Spleen (tissue), 7 donors: ENCODE results near the gene SEMA5A.

Experiments used
- POLR2A ChIP-seq, 3 donors: fragments of 450-650 bp; IDR thresholded peaks; one replicate each; pipeline ENCODE4 v1.5.1; 2017; ENCODE audit warnings: antibody characterized with exemption in 3 of 3, mild to moderate bottlenecking in 1 of 3
- POLR2AphosphoS5 ChIP-seq, 3 donors: sonication (generic); formaldehyde crosslinking; IDR thresholded peaks; one replicate each; pipeline ENCODE4 v1.5.1; 2017; ENCODE audit warnings: antibody characterized with exemption in 3 of 3
- TF ChIP-seq, protein P1 (sequence below), 11 experiments: fragments of 200-600 bp in 7 of 11; fragments of 450-650 bp in 4 of 11; sonication (generic) in 4 of 11; IDR thresholded peaks in 8 of 11; conservative IDR thresholded peaks in 3 of 11; 1 replicate in 7 of 11; 2 replicates in 4 of 11; pipeline versions ENCODE4 v1.4.0 to v1.8.0; 2016 to 2021; ENCODE audit warnings: antibody characterized with exemption in 11 of 11, inconsistent platforms in 4 of 11, mild to moderate bottlenecking in 1 of 11
- donor health status: DM: no; HTN: no; CAD: no; lungs with moderate emphysema.
- donor health status: DM: no; HTN: no; CAD: no.
- donor health status: DM: no; HTN: no; CAD: no.

DNA sequence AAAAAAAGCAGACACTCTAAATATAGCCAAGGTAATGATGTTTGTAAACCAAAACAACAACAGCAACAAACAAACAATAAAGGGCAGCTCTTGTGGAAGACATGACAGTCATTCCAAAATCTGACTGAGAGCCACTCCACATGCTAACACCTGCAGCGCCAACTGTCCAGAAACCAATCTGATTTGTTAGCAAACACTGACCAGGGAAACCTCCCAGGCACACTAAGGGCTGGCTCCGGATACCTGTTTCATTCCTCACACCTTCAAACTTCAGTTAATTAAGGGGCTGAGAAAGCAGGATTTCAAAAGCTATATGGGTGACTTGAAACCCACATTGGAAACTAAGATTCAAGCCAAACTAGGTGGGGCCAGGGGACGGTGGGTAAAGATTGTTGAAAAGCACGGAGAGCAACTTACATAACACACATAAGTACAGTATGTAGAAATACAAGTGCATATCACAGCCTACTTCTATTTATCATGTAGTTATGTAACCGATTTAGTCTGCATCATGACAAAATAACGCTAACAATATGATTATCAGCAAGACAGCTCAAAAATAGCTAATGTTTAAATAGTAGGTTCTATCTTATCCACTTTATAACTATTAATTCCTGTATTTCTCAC lies 203.6 kb downstream of the SEMA5A start:
- TF ChIP-seq, protein P1, sequence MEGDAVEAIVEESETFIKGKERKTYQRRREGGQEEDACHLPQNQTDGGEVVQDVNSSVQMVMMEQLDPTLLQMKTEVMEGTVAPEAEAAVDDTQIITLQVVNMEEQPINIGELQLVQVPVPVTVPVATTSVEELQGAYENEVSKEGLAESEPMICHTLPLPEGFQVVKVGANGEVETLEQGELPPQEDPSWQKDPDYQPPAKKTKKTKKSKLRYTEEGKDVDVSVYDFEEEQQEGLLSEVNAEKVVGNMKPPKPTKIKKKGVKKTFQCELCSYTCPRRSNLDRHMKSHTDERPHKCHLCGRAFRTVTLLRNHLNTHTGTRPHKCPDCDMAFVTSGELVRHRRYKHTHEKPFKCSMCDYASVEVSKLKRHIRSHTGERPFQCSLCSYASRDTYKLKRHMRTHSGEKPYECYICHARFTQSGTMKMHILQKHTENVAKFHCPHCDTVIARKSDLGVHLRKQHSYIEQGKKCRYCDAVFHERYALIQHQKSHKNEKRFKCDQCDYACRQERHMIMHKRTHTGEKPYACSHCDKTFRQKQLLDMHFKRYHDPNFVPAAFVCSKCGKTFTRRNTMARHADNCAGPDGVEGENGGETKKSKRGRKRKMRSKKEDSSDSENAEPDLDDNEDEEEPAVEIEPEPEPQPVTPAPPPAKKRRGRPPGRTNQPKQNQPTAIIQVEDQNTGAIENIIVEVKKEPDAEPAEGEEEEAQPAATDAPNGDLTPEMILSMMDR (IDR thresholded peaks at IDR 0.05 in 8 of 11, conservative IDR thresholded peaks at IDR 0.05 in 3 of 11): no peak
- TF ChIP-seq POLR2A (IDR thresholded peaks at IDR 0.05): no peak
- TF ChIP-seq POLR2AphosphoS5 (IDR thresholded peaks at IDR 0.05): no peak
